GM19023 (cell line): Measurements from ENCODE around the gene TNFRSF4.
"Not testable (repeated sequence)": the region's sequence is repeated elsewhere in the genome, so short reads cannot be mapped to it uniquely, and the experiment has no call there.

ENCODE experiments used
- ATAC-seq: cut with Tn5 transposase; IDR thresholded peaks from one replicate; pipeline ENCODE4 v1.9.1; 2021; ENCODE audit warnings: mild to moderate bottlenecking, moderate library complexity; ENCODE audit not compliant: unreplicated experiment

Gene TNFRSF4

GRCh38 chr1:1213345-1214265, at the start of gene TNFRSF4:
TSS of gene TNFRSF4 (minus strand) at chr1:1214153. CDS start at chr1:1214127, 26 bp downstream.
- no peak for ATAC-seq

DNA sequence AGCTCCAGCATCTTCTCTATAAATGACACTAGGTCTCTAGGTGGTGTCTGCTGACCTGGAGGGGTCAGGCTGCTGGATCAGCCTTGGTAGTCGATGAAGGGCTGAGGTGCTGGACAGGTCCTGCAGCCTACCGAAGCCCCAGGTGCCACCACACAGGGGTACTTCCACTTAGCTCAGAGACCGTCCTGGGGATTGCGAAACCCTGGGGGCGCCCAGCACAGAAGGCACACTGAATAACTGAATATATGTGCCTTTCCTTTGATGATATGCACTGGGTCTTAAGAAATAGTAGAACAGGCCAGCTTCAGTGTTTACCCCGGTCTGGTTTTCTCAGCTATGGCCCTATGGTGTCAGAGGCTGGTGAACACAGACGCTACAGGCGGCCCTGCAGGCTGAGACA, 48.8 kb upstream of the TNFRSF4 start:
- ATAC-seq, result no peak

DNA sequence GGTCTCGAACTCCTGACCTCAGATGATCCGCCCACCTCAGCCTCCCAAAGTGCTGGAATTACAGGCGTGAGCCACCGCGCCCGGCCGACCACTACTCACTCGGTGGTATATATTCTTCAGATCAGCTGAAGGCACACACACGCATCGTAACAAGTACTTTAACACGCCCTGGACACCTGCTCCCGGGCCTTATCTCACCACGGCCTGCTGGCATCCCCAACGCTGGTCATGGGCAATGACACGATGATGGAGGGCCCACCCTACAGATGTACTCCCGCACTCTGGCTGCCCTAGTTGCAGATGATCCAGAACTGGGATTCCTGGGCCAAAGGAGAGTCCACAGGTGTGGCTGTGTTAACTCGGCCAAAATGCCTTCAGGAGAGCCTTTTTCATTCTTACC, 48.1 kb upstream of the TNFRSF4 start:
- no peak for ATAC-seq

GRCh38 chr1:1260843-1261560, 47.0 kb upstream of the TNFRSF4 start:
- ATAC-seq, result no peak

DNA sequence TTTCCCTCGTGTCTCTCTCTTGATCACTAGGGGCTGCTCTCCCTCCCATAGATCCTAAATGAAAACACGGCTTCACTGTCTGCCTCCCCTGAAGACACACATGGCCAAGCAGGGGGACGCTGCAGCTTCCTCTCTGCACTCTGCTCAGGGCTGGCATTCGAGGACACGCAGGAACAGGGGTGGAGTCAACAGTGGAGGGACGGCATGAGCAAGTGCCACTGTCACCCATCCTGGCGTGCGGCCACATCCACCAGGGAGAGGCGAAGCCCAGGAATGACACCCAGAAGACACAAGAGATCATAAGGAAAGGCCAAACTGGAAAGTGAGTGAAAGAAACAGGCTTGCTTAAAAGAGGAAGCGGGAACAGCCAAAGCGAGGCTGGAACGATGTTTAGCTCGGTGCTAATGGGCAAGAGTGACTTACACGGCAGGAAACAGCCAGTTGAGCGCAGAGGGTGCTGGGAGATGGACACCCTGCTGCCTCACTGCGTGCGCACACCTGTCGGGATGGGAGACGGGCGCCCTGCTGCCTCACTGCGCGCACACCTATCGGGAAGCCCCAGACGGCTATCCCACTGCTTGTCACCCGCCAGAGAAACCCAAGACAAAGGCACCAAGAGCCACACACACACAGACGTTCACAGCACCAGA, 46.1 kb upstream of the TNFRSF4 start:
- no peak for ATAC-seq

GRCh38 chr1:1259540-1259939, 45.6 kb upstream of the TNFRSF4 start:
- no peak for ATAC-seq

- ATAC-seq, result no peak
Observed at GRCh38 chr1:1259119-1259488, 45.2 kb upstream of the TNFRSF4 start.

DNA sequence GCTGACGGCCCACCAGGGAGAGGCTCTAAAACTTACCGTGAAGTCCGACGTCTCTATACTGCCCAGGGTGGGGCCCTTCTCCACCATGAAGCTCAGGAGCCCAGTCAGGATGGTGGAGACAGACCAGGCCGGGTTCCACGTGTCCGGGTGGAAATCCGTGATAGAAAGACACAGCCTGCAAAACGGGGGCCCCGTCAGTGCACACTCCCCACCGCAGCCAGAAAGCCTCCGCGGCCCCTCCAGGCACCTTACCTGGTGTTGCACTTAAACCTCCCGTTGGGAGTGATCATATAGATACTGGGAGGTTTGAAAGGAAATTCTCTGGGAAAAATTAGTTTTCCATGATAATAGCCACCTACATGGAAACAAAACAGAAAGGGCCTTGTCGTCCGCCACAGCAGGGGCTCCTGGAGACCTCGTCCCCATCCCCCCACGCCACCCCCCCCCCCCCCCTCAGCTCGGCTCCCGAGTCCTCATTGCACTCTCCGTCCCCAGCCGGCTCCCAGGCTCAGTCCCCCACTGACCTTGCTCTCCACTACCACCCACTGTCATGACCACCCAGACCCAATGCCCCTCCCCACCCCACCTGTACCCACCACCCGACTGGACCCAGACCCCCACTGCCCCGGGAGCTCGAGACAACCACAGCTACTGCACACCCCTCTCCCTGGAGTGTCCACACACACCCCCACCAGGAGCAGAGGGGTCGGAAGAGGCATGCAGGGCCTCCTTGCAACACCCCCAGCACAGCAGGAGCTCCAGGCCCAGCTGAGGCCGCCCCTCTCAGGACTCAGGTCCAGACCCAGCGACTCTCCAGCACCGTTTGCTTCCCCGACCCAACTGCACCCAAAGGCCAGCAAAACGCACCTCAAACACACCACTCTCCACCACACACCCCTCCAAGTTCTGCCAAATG, 43.3 kb upstream of the TNFRSF4 start:
- no peak for ATAC-seq

DNA sequence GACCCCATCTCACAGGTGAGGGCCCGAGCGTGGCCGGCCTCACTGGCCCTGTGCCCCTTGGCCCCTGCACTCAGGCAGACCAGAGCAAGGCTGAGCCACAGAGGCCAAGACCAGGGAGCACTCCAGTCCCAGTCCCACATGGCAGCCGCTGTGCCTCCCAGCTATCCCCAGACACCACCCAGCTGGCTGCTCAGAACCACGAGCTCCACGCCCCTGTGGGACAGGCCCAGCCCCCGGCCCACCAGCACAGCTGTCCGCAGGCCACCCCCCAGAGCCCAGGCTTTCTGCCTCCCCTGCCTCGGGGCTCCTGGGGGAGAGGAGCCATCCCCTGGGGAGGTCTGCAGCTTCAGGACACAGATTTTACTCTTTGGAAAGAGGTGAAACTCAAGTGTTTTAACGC, 41.7 kb upstream of the TNFRSF4 start:
- no peak for ATAC-seq

GRCh38 chr1:1255078-1255477, 41.1 kb upstream of the TNFRSF4 start:
- no peak for ATAC-seq

DNA sequence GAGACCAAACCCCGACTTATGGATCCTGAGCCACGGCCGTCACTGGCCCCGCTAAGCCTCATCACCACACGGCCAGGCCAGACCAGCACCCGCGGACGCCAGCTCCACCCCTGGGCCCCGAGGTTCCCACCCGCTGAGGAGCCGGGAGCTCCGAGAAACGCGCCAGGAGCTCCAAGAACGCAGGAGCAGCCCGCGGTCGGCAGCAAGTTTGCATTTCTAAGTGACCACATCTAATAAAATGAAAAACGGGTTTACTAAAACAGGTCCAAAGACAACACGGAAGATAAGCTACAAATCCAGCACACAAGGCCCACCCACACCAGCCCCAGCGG, 40.7 kb upstream of the TNFRSF4 start:
- no peak for ATAC-seq

DNA sequence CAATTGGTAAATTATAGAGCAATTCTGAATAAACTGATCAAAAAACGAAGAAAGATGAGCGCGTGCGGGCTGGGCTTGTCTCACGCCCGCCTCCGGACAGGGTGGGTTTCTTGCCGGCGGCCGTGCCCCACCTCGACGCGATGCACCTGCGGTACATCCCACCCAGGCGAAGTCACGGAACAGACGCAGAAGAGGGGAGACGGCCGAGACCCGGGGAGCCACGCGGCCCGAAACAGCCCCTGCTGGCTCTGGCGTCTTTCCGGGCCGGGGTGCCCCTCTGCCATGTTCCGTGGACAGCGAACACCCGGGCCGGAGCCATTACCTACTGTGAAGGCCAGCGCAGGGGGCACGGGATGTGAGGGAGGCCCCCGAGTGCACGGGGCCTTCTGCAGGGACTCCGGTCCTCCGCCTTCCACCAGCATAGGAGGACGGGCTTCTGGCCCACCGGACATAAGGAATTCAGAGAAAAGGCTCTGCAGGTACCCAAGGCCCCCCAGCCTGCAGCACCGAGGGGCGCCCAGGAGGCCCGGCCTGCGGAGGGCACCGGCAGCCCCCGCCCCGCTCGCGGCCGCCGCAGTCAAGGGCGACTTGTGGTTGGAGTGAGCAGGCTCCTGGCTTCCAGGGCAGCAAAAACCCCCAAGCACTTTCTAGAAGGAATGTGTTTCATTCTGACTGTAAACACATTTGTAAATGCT, 40.2 kb upstream of the TNFRSF4 start:
- ATAC-seq, result no peak

GRCh38 chr1:1253314-1253713, 39.4 kb upstream of the TNFRSF4 start:
- ATAC-seq, result no peak

GRCh38 chr1:1250786-1251284, 36.9 kb upstream of the TNFRSF4 start:
- no peak for ATAC-seq

DNA sequence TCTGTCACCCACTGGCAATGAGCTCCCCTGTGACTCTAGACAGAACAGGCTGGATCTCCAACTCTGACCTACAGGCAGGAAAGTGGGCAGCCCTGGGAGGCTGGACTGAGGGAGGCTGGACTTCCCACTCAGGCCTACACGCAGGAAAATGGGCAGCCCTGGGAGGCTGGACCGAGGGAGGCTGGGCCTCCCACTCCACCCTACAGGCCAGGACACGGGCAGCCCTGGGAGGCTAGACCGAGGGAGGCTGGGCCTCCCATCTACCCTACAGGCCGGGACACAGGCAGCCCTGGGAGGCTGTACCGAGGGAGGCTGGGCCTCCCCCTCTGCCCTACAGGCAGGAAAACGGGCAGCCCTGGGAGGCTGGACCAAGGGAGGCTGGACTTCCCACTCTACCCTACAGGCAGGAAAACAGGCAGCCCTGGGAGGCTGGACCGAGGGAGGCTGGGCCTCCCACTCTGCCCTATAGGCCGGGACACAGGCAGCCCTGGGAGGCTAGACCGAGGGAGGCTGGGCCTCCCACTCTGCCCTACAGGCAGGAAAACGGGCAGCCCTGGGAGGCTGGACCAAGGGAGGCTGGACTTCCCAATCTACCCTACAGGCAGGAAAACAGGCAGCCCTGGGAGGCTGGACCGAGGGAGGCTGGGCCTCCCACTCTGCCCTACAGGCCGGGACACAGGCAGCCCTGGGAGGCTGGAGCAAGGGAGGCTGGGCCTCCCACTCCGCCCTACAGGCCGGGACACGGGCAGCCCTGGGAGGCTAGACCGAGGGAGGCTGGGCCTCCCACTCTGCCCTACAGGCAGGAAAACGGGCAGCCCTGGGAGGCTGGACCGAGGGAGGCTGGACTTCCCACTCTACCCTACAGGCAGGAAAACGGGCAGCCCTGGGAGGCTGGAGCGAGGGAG, 34.3 kb upstream of the TNFRSF4 start:
- not testable (repeated sequence) for ATAC-seq

DNA sequence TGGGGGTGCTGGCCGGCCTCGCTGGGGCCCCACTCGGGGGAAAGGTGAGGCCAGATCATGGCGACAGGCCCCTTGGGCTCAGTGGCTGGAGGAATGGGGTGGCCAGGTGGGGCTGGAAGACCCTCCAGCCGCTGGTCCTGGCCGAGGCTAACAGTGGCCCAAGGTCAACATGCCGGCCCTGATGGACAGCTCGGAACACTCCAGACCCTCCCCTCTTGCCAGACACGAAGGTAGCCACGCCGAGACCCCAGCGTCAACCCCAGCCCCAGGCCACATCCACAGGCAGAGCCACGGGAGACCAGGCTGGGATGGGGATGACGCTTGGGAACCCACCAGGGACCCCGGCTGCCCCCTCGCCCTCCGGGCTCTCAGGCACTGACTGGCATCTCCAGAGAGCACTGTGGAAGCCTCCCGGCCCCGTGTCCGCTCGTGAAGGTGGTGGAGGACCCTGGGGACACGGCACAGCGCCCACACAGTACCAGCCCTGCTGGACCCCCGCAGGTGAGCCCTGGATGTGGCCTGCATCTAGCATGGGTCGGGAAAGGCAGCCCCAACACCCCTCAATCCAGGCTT, 33.5 kb upstream of the TNFRSF4 start:
- no peak for ATAC-seq

DNA sequence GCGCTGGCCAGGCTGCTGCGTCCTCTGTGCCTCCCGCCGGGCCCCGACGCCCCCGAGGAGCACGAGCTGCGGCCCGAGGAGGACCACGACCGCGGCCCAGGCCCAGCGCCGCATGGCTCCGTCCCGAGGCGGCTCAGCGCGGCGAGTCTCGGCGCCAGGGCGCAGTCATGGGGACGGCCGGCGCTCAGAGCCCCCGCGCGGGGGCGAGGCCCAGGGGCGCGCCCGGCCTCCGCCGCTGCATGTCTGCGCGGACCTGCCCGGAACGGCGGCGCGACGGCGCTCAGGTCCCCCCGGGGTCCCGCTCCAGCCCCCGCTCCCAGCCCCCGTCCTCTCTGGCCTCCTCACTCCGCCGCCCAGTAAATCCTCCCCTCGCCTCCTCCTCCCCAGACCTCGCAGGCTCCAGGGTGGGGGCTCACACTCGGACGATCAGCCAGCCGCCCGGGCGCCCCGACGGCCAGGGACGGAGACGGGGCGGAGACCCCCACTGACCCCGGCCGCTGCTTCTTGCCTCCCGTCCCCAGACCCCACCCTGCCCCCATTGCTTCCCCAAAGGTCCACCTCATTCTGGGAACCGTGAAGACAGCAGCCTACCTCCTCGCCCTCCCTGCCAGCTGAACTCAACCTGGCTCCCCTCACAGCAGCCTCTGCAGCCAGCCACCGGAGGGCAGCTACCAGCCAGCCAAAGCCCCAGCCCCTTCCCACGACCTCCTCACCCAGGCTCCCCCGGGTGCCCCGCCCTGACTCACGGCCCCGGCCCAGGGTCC, 32.8 kb upstream of the TNFRSF4 start, which contains the start of gene C1QTNF12:
C1QTNF12 (minus strand) TSS at position 146 of the 764 bp plus-strand sequence; CDS start at position 114, 32 bp downstream.
- no peak for ATAC-seq
